SJCRH30 (cell line): ENCODE measurements around the gene ATP5F1D. TPM values are rescaled to one million over a fixed set of nuclear protein-coding genes. Genes with fewer than 3 reads are reported as not detected.

Source experiments
- DNase-seq, 2 experiments: peaks; one replicate each; pipeline ENCODE4 v3.0.0-alpha.2; 2015 to 2020
- H3K27ac ChIP-seq: fragments of 250-450 bp; sonication (Bioruptor Pico); 2 replicates; pipeline ENCODE4 v1.5.1; 2020; ENCODE audit warnings: mild to moderate bottlenecking, moderate library complexity
- H3K27me3 ChIP-seq: fragments of 250-450 bp; sonication (Bioruptor Pico); 2 replicates; pipeline ENCODE4 v1.5.1; 2020; ENCODE audit warnings: mild to moderate bottlenecking, moderate library complexity
- H3K36me3 ChIP-seq: fragments of 250-450 bp; sonication (Bioruptor Pico); 2 replicates; pipeline ENCODE4 v1.5.1; 2020; ENCODE audit warnings: mild to moderate bottlenecking, moderate library complexity
- H3K4me1 ChIP-seq: fragments of 250-450 bp; sonication (Bioruptor Pico); 2 replicates; pipeline ENCODE4 v1.5.1; 2020; ENCODE audit warnings: mild to moderate bottlenecking, moderate library complexity
- H3K4me3 ChIP-seq: fragments of 250-450 bp; sonication (Bioruptor Pico); 2 replicates; pipeline ENCODE4 v1.5.1; 2020; ENCODE audit warnings: mild to moderate bottlenecking, moderate library complexity
- H3K9me3 ChIP-seq: fragments of 250-450 bp; sonication (Bioruptor Pico); replicated peaks from 2 replicates; pipeline ENCODE4 v1.5.1; 2020; ENCODE audit warnings: mild to moderate bottlenecking, moderate library complexity
- total RNA-seq: library from RNA; depleted of rRNA; stranded (reverse); fragments of >200 nt; shearing (Covaris generic); gene quantifications from 2 replicates; pipeline ENCODE4 v1.2.3, GENCODE V29; 2014

Gene ATP5F1D
- total RNA-seq, 1 experiment from 2014 or later = 25.5 TPM

GRCh38 chr19:1286487-1287353 is 45.2 kb downstream of the ATP5F1D start:
- peaks cover 15% of the 10 kb centered on the region for H3K4me1 ChIP-seq
- no peak overlapping the region for H3K27ac ChIP-seq
- H3K4me3 ChIP-seq = peak overlapping the region; percentile 40
- H3K36me3 ChIP-seq = no peaks in the 10 kb centered on the region
- H3K9me3 ChIP-seq = no peaks in the 10 kb centered on the region
- DNase-seq = no peak
- peaks cover 67% of the 10 kb centered on the region for H3K27me3 ChIP-seq

GRCh38 chr19:1287354-1288225 is 46.0 kb downstream of the ATP5F1D start:
- no peaks in the 10 kb centered on the region for H3K36me3 ChIP-seq
- H3K4me3 ChIP-seq = no peak overlapping the region; the same call in 1 of the 2 replicates
- H3K27me3 ChIP-seq = peaks cover 75% of the 10 kb centered on the region
- H3K4me1 ChIP-seq = peaks cover 15% of the 10 kb centered on the region
- no peaks in the 10 kb centered on the region for H3K9me3 ChIP-seq
- no peak overlapping the region for H3K27ac ChIP-seq
- DNase-seq = no peak

- peaks cover 15% of the 10 kb centered on the region for H3K4me1 ChIP-seq
- no peak overlapping the region for H3K4me3 ChIP-seq
- H3K36me3 ChIP-seq = no peaks in the 10 kb centered on the region
- H3K27me3 ChIP-seq = peaks cover 76% of the 10 kb centered on the region
- no peak overlapping the region for H3K27ac ChIP-seq
- H3K9me3 ChIP-seq = no peaks in the 10 kb centered on the region
- DNase-seq = no peak
Observed at GRCh38 chr19:1288226-1288612, 46.7 kb downstream of the ATP5F1D start.

DNA sequence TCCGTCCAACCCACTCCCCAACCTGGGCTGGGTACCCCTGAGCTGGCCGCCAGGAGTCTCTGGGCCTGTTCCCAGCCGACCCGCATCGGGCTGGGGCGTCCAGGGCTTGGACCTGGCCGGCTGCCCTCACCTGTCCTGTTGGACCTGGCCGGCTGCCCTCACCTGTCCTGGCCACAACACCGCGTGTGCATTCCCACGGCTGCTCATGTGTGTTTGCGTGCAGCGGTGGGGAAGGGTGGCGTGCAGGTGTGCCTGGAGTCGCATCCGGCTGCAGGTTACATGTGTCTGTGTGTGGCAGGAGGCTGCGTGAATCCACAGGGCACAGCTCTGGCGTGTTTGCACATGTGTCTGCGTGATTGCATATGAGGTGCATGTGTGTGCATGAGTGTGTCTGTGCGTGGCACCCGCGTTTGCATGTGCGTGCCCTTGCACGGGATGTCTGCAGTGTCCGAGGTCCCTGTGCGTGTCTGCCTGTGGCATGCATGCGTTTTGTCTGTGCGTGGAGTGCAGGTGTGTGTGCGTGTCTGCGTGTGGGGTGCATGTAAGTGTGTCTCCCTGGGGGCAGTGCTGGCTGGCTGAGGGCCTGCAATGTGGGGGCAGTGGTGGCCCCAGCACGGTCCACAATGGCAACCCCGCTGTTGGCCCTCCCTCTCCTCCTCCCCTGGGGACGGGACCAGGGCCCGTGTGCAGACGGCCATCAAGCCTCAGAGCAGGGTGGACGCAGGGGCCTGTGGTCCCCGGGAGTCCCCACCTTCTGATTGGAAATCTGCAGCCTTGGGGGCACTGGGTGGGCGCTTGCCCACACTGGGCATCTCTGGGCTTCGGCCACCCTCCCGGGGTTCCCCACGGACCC is 47.5 kb downstream of the ATP5F1D start:
- Histone ChIP-seq H3K9me3 (no peaks in the 10 kb centered on the region), H3K4me1 (peaks cover 15% of the 10 kb centered on the region), H3K27me3 (peaks cover 71% of the 10 kb centered on the region), H3K27ac (no peak overlapping the region), H3K36me3 (no peaks in the 10 kb centered on the region), H3K4me3 (no peak overlapping the region)
- DNase-seq = no peak

GRCh38 chr19:1289686-1290025 is 48.1 kb downstream of the ATP5F1D start:
- DNase-seq = no peak
- no peak overlapping the region for H3K4me3 ChIP-seq
- H3K4me1 ChIP-seq = peaks cover 15% of the 10 kb centered on the region
- H3K27me3 ChIP-seq = peaks cover 65% of the 10 kb centered on the region
- no peak overlapping the region for H3K27ac ChIP-seq
- H3K36me3 ChIP-seq = no peaks in the 10 kb centered on the region
- no peaks in the 10 kb centered on the region for H3K9me3 ChIP-seq

GRCh38 chr19:1290196-1290702 is 48.7 kb downstream of the ATP5F1D start:
- H3K9me3 ChIP-seq = no peaks in the 10 kb centered on the region
- H3K4me1 ChIP-seq = peaks cover 15% of the 10 kb centered on the region
- no peaks in the 10 kb centered on the region for H3K36me3 ChIP-seq
- DNase-seq = no peak
- H3K4me3 ChIP-seq = no peak overlapping the region
- H3K27ac ChIP-seq = no peak overlapping the region
- H3K27me3 ChIP-seq = peaks cover 59% of the 10 kb centered on the region

- H3K9me3 ChIP-seq = no peaks in the 10 kb centered on the region
- H3K4me1 ChIP-seq = peaks cover 15% of the 10 kb centered on the region
- H3K36me3 ChIP-seq = no peaks in the 10 kb centered on the region
- H3K27ac ChIP-seq = no peak overlapping the region
- H3K4me3 ChIP-seq = no peak overlapping the region
- peaks cover 57% of the 10 kb centered on the region for H3K27me3 ChIP-seq
- DNase-seq = peak in 1 of 2 experiments; percentile 31
Observed at GRCh38 chr19:1290703-1291651, 49.4 kb downstream of the ATP5F1D start.

- DNase-seq = no peak
- H3K27me3 ChIP-seq = peaks cover 51% of the 10 kb centered on the region
- H3K27ac ChIP-seq = no peak overlapping the region
- no peaks in the 10 kb centered on the region for H3K36me3 ChIP-seq
- peaks cover 15% of the 10 kb centered on the region for H3K4me1 ChIP-seq
- H3K4me3 ChIP-seq = no peak overlapping the region
- no peaks in the 10 kb centered on the region for H3K9me3 ChIP-seq
Observed at GRCh38 chr19:1291761-1292418, 50.3 kb downstream of the ATP5F1D start.

DNA sequence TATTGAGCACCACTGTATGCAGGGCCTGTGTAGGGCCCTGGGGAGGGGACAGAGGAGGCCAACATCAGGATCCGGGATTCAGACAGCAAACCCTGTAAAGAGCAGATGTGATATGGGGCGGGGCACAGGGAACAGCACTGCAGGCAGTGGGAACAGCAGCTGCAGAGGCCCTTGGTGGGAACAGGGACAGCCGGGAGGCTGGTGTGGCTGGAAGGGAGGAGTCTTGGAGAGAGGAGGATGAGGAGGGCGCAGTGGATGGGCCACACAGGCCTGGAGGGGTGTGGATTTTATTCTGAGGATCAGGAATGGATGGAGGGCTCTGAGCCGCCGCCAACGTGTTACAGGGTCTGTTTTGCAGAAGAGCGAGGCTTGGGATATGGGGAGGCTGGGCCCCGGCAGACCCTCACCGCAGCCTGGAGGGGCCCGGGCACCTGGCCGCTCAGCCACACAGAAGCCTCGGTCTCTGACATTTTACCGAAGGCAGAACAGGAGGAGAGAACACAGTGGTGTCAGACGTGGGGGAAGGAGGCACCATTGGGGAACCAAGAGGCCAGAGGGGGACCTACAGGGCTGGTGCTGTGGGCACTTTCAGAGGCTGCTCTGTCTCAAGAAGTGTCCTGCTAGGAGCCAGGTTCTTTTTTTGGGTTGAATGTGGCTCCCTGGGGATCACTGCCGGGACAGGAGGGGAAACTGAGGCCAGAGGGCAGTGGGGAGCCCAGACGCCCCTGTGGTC is 51.0 kb downstream of the ATP5F1D start:
- Histone ChIP-seq H3K27ac (no peak overlapping the region), H3K9me3 (no peaks in the 10 kb centered on the region), H3K4me1 (peaks cover 15% of the 10 kb centered on the region), H3K4me3 (no peak overlapping the region), H3K27me3 (peaks cover 46% of the 10 kb centered on the region), H3K36me3 (no peaks in the 10 kb centered on the region)
- DNase-seq = no peak

- no peaks in the 10 kb centered on the region for H3K36me3 ChIP-seq
- H3K4me1 ChIP-seq = peaks cover 15% of the 10 kb centered on the region
- H3K4me3 ChIP-seq = no peak overlapping the region
- no peak overlapping the region for H3K27ac ChIP-seq
- peaks cover 37% of the 10 kb centered on the region for H3K27me3 ChIP-seq
- DNase-seq = peak in 1 of 2 experiments; percentile 19
- no peaks in the 10 kb centered on the region for H3K9me3 ChIP-seq
Observed at GRCh38 chr19:1293782-1294604, 52.4 kb downstream of the ATP5F1D start.
